Activated CD4-positive, CD25-positive, alpha-beta regulatory T cell treated with anti-CD3 and anti-CD28 coated beads, Interleukin-2, amount 50 U/mL, for 24 hours (primary cell): ENCODE results near the gene PCDHGC5.

Experiments used
- ATAC-seq, 2 donors: fragments of 150-1000 bp; cut with Tn5 transposase; one replicate each; pipeline ENCODE4 v1.10.0; 2021; ENCODE audit warnings: mild to moderate bottlenecking in 1 of 2, moderate library complexity in 1 of 2

PCDHGC5 gene

GRCh38 chr5:141513627-141514329, 24.9 kb downstream of the PCDHGC5 start:
- peak; percentile 75 to 76 for ATAC-seq

- peak; percentile 3 to 5 for ATAC-seq
Observed at GRCh38 chr5:141514330-141515133, 25.7 kb downstream of the PCDHGC5 start.

DNA sequence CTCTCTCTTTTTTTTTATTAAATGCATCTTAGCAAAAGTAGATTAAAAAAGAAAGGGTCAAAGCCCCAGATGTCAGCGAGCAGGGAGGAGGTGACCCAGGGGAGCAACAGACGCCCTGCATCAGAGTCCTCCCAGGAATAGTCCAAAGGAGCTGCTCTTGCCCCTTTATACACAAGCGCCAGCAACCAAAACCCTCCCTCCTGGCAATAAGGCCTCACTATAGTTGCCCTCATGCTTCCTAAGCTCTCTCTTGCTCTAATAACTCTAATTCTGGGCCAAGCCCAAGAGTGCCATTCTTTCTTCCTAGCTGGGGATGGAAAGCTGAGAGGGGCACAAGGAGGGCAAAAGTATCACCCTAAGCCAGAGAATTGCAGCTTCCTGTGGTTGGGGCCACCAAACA, 26.3 kb downstream of the PCDHGC5 start:
- no peak for ATAC-seq

GRCh38 chr5:141515946-141516671, 27.2 kb downstream of the PCDHGC5 start:
- no peak for ATAC-seq

GRCh38 chr5:141516672-141517025, 27.8 kb downstream of the PCDHGC5 start:
- ATAC-seq: no peak

DNA sequence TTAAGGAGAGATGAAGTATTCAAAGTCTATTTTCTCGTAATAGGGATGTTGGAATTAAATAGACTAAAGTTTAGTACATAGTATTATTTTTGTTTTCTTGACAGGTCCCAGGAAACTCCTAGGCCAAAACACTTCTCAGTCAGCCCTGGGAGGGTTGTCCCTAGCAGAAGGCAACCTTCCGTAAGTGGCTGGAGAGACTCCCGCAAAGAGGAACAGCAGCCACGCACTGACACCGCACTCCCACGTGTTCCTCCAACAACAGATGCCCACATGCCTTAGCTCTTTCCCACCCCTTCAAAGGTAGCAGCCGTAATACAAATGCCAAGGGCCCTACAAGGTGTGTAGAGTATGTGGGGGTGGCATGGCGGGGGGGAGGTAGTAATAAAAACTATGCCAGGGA, 28.4 kb downstream of the PCDHGC5 start:
- no peak for ATAC-seq

GRCh38 chr5:141517880-141518617, 29.2 kb downstream of the PCDHGC5 start:
- no peak for ATAC-seq

DNA sequence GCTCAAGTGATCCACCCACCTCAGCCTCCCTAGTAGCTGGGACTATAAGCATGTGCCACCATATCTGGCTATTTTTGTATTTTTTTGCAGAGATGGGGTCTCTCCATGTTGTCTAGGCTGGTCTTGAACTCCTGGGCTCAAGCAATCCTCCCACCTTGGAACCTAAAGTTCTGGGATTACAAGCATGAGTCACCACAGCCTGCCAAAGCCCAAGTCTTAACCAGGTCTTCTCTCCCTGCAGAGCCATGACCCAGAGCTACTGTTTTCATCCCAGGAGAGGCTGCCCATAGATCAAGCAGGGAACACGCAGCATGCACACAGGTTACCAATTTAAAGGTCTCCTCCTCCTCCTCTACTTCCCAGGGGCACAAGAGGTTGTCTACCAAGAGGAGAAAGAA, 29.7 kb downstream of the PCDHGC5 start:
- ATAC-seq: no peak

DNA sequence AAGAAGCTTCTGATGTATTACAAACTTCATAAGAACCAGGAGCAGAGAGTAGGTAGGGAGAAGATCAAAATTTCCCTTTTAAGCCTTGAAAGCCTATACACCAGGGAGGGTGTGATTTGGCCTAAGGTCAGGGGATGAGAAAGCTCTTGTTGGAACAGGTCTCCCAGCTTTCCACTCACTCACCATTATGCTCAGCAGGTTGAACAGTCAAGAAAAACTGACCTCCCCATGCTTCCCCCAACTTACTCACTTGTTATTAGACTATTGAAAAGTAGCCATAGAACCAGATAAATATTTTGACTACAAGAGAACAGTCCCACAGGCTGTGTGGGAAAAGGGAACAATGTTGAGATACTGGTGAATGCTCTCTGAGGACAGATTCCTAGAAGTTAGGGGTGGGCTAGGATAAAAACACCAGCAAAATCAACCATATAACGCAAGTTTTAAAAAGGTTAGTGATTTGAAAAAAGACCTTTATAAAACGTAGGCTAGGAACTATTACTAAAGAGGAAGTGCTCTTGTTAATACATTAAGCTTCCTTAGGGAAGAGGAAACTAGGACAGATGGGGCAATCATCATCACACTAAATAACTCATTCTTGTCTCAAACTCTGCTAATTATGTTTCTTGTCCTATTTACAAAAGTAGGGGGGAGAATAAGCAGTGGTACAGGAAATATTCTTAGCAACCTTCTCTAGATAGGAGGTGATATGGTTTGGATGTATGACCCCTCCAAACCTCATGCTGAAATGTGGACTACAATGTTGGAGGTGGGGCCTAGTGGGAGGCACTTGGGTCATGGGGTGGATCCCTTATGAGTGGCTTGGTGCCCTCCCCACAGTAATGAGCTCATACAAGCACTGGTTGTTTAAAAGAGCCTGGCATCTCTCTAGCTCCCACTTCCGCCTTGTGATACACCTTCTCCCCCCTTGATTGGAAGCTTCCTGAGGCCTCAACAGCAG, 31.0 kb downstream of the PCDHGC5 start:
- ATAC-seq: no peak

GRCh38 chr5:141521244-141521781, 32.4 kb downstream of the PCDHGC5 start:
- peak; percentile 62 to 64 for ATAC-seq

- no peak for ATAC-seq
Observed at GRCh38 chr5:141522301-141522700, 33.4 kb downstream of the PCDHGC5 start.

- ATAC-seq: no peak
Observed at GRCh38 chr5:141523991-141524390, 35.1 kb downstream of the PCDHGC5 start.

GRCh38 chr5:141524604-141525597, 36.0 kb downstream of the PCDHGC5 start:
- ATAC-seq: peak; percentile 63 to 66

DNA sequence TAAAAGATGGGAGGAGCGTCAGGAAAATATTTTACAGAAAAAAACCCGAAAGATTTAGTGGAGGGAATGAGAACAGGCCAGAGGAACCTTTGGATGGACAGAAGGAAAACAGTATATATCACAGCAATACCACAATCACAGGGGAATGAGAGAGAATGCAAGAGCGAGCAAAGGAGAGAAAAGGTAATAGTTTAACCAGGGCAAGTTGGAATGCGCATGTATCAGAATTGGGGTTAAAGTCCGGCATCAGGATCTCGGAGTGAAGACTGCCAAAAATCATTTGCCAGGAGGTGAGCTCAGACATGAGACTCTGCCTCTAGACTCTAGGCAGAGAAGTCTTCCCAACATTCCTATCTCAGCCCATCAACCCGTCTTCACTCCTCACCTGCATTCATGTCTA, 36.8 kb downstream of the PCDHGC5 start:
- no peak for ATAC-seq

GRCh38 chr5:141527426-141527825, 38.5 kb downstream of the PCDHGC5 start:
- ATAC-seq: no peak

DNA sequence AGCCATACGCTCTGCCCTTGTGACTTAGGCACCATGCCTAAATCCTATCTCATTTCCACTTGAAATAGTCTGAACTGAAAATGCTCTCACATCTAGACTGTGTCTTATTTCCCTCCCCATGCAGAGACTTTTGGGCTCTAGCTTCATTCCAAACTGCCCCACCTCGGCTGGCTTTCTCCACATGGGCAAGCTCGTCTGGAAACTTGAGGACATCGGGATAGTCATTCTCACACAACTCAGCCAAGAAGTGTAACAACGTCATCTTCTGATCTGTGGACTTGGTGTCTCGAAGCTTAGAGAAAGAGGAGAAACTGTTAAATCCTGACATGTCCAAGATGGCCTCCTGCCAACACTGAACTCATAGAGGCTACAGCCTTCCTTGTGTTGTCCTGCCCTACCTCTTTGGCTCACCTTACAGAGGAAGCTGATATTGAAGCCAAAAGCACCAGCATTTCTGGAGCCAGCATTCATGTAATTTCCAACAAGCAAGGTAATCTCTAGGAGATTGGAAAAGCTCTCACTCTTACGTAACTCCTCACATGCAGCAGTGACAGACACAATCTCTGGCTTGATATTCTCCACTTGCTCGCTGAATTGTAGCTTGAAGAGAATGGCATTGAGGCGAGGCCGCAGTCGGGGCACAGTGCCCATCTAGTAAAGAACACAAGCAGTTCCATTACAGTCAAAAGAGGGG, 39.6 kb downstream of the PCDHGC5 start:
- no peak for ATAC-seq

DNA sequence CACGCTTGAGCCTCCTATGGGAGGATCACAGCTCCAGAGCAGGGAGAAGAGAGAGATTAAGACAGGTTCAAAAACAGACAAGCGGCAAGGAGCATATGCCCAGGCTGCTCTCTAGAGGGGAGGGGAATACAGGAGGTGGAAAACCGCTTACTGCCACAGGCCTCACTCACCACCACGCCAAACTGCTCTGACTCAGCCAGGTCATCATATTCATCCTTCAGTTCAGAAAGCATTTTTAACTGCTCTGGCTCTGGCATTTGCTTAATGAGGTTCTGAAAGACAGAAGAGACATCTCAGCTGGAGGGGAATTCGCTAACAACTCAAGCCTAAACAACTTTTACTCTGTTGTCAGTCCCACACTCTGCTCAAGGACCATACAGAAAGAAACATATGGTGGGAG, 40.1 kb downstream of the PCDHGC5 start:
- no peak for ATAC-seq

DNA sequence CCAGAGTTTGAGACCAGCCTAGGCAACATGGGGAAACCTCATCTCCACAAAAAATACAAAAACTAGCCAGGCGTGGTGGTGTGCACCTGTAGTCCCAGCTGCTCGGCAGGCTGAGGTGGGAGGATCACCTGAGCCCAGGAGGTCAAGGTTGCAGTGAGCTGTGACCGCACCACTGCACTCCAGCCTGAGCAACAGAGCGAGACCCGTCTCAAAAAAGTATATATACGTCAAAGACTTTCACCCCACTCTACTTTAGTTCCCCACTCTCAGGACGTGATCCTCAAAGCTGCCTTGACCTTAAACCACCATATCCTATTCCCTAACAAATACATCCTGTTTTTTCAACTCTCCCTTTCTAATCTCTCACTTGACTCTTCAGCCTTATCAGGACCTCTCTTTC, 41.0 kb downstream of the PCDHGC5 start:
- ATAC-seq: no peak

DNA sequence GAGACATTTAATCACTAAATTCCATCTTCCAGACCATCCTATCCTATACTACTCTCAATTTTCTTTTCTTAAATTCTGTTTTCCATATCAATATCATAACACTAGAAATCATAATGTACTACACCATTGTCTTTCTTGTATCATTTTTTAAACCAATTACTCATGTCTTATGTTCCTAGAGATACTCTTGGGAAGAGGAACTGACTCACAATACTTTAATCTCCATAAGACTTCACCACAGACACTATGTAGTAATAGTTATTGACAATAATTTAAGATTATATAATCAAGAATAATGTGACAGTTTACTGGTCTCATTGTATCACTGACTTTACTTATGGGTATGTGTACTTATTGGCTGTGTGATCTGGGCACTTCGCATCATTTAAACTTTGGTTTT, 43.8 kb downstream of the PCDHGC5 start:
- ATAC-seq: no peak

GRCh38 chr5:141533897-141534296, 45.0 kb downstream of the PCDHGC5 start:
- ATAC-seq: no peak
